Measurements from ENCODE around the gene TRAPPC2.

GRCh38 chrX:13711141-13711540, 23.3 kb downstream of the TRAPPC2 start:
- no peak for TF ChIP-seq SIRT6 (IDR thresholded peaks at IDR 0.05; ENCODE audit: low read depth, low read length)
- no peak for TF ChIP-seq EHMT2 (IDR thresholded peaks at IDR 0.05)
- no peak for TF ChIP-seq CTCF (IDR thresholded peaks at IDR 0.05 in 2 of 3, conservative IDR thresholded peaks at IDR 0.05 in 1 of 3; ENCODE audit: insufficient read depth in 2 of 3, low read depth in 1 of 3, low read length in 3 of 3)
- no peak for TF ChIP-seq FOXO4 (CRISPR knock-in tag; IDR thresholded peaks at IDR 0.05)
- TF ChIP-seq POLR2A (conservative IDR thresholded peaks at IDR 0.05) = no peak
- TF ChIP-seq UBTF (IDR thresholded peaks at IDR 0.05; ENCODE audit: borderline replicate concordance in 1 of 2, low read depth in 2 of 2, low read length in 2 of 2) = no peak
- no peak for TF ChIP-seq E2F3 (CRISPR knock-in tag; IDR thresholded peaks at IDR 0.05)
- no peak for TF ChIP-seq YY1 (IDR thresholded peaks at IDR 0.05; ENCODE audit: borderline replicate concordance in 1 of 3, control insufficient read depth in 1 of 3, extremely low read depth in 1 of 3, insufficient read depth in 3 of 3, insufficient read length in 1 of 3, insufficient replicate concordance in 2 of 3, low read depth in 1 of 3, low read length in 2 of 3)

Data from K562 (cell line).